Fibroblast of lung (primary cell): ENCODE results near the gene MICALL1. TPM values are rescaled to one million over a fixed set of nuclear protein-coding genes. Genes with fewer than 3 reads are reported as not detected.
A peak's percentile ranks its signal among the peaks of the same experiment; 100 is the strongest.

Source experiments
- DNase-seq, 2 donors: peaks; one replicate each; pipeline versions ENCODE4 v3.0.0 to v3.0.0-alpha.2; 2010; ENCODE audit warnings: low read depth in 2 of 2
- H2AFZ ChIP-seq: 2 replicates; pipeline ENCODE4 v1.5.1; 2012; ENCODE audit warnings: low read length, control low read depth, inconsistent platforms
- H3K27ac ChIP-seq: 2 replicates; pipeline ENCODE4 v1.5.1; 2011; ENCODE audit warnings: low read length, control low read depth; ENCODE audit not compliant: insufficient read depth
- H3K27me3 ChIP-seq: 2 replicates; pipeline ENCODE4 v1.5.1; 2011; ENCODE audit warnings: mild to moderate bottlenecking, low read length; ENCODE audit not compliant: control insufficient read depth, insufficient read depth
- H3K36me3 ChIP-seq: 2 replicates; pipeline ENCODE4 v1.5.1; 2011; ENCODE audit warnings: low read length; ENCODE audit not compliant: control insufficient read depth, insufficient read depth
- H3K4me1 ChIP-seq: 2 replicates; pipeline ENCODE4 v1.5.1; 2011; ENCODE audit warnings: low read length; ENCODE audit not compliant: control insufficient read depth, insufficient read depth; ENCODE audit errors: extremely low read depth
- H3K4me2 ChIP-seq: 2 replicates; pipeline ENCODE4 v1.5.1; 2011; ENCODE audit warnings: low read length, control low read depth; ENCODE audit not compliant: insufficient read depth; ENCODE audit errors: extremely low read depth
- H3K4me3 ChIP-seq, 4 experiments: fragments of 200-600 bp in 1 of 4; sonication (generic) in 1 of 4; replicated peaks in 1 of 4; 2 replicates each; pipeline ENCODE4 v1.5.1; 2011 to 2016; ENCODE audit warnings: low read length in 4 of 4, low read depth in 3 of 4, mild to moderate bottlenecking in 3 of 4, control low read depth in 2 of 4, inconsistent platforms in 1 of 4, mixed read lengths in 1 of 4; ENCODE audit not compliant: insufficient read depth in 1 of 4; ENCODE audit errors: control extremely low read depth in 1 of 4
- H3K79me2 ChIP-seq: 2 replicates; pipeline ENCODE4 v1.5.1; 2012; ENCODE audit warnings: mild to moderate bottlenecking, low read length, inconsistent platforms; ENCODE audit not compliant: control insufficient read depth, insufficient read depth
- H3K9ac ChIP-seq: 2 replicates; pipeline ENCODE4 v1.5.1; 2011; ENCODE audit warnings: mild to moderate bottlenecking, low read length, control low read depth; ENCODE audit not compliant: insufficient read depth
- H3K9me3 ChIP-seq: 2 replicates; pipeline ENCODE4 v1.5.1; 2012; ENCODE audit warnings: low read depth, low read length; ENCODE audit not compliant: control insufficient read depth, insufficient read depth
- H4K20me1 ChIP-seq: 2 replicates; pipeline ENCODE4 v1.5.1; 2011; ENCODE audit warnings: low read length; ENCODE audit not compliant: control insufficient read depth, insufficient read depth; ENCODE audit errors: extremely low read depth
- EZH2 ChIP-seq: IDR thresholded peaks from 2 replicates; pipeline ENCODE4 v1.5.1; 2012; ENCODE audit warnings: low read length, control low read depth, mild to moderate bottlenecking; ENCODE audit errors: missing control alignments
- polyA plus RNA-seq, 2 donors: library from polyadenylated mRNA; depleted of rRNA in 1 of 2; stranded (reverse) in 1 of 2; unstranded in 1 of 2; fragments of >200 nt; gene quantifications; 2 replicates each; pipeline ENCODE4 v1.2.1, GENCODE V29; 2011 to 2012; ENCODE audit warnings: missing spikeins in 1 of 2
- total RNA-seq: library from RNA; depleted of rRNA; stranded (reverse); fragments of >200 nt; gene quantifications from 2 replicates; pipeline ENCODE4 v1.2.1, GENCODE V29; 2014
- TF ChIP-seq, protein P1 (sequence below), 2 donors: IDR thresholded peaks in 1 of 2; conservative IDR thresholded peaks in 1 of 2; 1 replicate in 1 of 2; 2 replicates in 1 of 2; pipeline ENCODE4 v1.5.1; 2011 to 2012; ENCODE audit warnings: low read length in 2 of 2, control low read depth in 1 of 2, inconsistent platforms in 1 of 2, low read depth in 1 of 2, mild to moderate bottlenecking in 1 of 2

Gene MICALL1
- total and polyA plus RNA-seq, 2 donors (not counting 1 experiment from before 2014, with no cell fraction given): 17.2 to 19.5 TPM

DNA sequence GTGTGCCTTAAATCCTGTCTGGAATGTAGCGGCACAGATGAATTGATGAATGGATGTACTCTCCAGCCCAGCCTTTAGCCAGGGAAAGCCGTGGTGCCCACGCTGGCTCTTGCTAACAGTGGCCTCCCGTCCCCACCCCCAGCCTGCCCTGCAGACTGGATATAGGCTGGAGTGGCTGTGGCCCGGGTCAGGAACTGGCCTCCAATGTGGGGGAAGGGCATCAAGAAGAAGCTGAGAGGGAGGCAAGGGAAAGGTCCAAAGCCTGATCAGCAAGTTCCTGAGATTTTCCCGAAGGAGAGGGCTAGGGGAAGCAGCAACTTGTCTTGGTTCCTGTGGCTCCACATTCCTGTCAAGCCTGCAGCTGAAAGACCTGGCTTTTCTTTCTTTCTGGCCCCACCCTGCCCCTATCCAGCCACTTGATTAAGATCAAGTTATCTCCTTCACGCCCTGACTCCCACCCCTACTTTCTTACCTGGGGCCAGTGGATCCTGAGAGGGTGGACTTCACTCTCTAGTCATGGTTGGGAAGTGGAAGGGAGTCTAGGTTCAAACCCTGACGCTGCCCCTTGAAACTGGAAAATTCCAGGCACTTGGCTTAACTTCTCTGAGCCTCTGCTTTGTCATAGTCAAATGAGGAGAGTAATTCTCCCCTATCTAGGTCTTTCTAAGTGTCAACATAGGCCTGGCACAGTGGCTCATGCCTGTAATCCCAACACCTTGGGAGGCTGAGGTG, 11.0 kb upstream of the MICALL1 start:
- no peak overlapping the region for H2AFZ ChIP-seq
- no peak overlapping the region for H3K9ac ChIP-seq
- no peaks in the 10 kb centered on the region for H3K79me2 ChIP-seq
- no peaks in the 10 kb centered on the region for H4K20me1 ChIP-seq
- peaks cover 2% of the 10 kb centered on the region for H3K4me1 ChIP-seq
- no peaks in the 10 kb centered on the region for H3K27me3 ChIP-seq
- no peak overlapping the region for H3K4me2 ChIP-seq
- no peaks in the 10 kb centered on the region for H3K9me3 ChIP-seq
- DNase-seq: no peak
- no peak overlapping the region for H3K4me3 ChIP-seq
- no peak overlapping the region for H3K27ac ChIP-seq
- no peak for TF ChIP-seq EZH2
- TF ChIP-seq, protein P1, sequence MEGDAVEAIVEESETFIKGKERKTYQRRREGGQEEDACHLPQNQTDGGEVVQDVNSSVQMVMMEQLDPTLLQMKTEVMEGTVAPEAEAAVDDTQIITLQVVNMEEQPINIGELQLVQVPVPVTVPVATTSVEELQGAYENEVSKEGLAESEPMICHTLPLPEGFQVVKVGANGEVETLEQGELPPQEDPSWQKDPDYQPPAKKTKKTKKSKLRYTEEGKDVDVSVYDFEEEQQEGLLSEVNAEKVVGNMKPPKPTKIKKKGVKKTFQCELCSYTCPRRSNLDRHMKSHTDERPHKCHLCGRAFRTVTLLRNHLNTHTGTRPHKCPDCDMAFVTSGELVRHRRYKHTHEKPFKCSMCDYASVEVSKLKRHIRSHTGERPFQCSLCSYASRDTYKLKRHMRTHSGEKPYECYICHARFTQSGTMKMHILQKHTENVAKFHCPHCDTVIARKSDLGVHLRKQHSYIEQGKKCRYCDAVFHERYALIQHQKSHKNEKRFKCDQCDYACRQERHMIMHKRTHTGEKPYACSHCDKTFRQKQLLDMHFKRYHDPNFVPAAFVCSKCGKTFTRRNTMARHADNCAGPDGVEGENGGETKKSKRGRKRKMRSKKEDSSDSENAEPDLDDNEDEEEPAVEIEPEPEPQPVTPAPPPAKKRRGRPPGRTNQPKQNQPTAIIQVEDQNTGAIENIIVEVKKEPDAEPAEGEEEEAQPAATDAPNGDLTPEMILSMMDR (conservative IDR thresholded peaks at IDR 0.05 in 1 of 2, IDR thresholded peaks at IDR 0.05 in 1 of 2; ENCODE audit: low read depth in 1 of 2, low read length in 2 of 2): no peak
- H3K36me3 ChIP-seq: no peaks in the 10 kb centered on the region

DNA sequence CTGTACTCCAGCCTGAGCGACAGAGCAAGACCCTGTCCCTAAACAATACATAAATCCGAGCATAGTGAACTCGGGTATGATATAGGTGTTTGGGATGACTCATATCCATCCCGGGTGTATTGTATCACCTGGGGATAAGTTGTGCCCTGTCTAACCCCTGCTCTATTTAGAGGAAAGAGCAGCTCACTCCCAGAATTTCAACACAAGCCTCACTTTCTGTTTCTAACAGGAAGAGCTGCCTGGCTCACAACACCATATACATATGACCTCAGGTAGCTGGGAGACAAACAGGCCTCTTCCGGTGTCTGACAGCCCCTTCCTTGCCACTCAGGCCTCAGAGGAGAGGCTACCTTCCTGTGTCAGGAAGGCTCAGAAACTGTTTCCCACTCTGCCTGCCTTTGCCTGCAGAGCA, 9.9 kb upstream of the MICALL1 start:
- H3K27me3 ChIP-seq: no peaks in the 10 kb centered on the region
- no peaks in the 10 kb centered on the region for H3K36me3 ChIP-seq
- no peaks in the 10 kb centered on the region for H3K79me2 ChIP-seq
- peaks cover 2% of the 10 kb centered on the region for H3K4me1 ChIP-seq
- H3K4me3 ChIP-seq: no peak overlapping the region
- TF ChIP-seq, protein P1 (conservative IDR thresholded peaks at IDR 0.05 in 1 of 2, IDR thresholded peaks at IDR 0.05 in 1 of 2; ENCODE audit: low read depth in 1 of 2, low read length in 2 of 2): no peak
- TF ChIP-seq EZH2: no peak
- no peak for DNase-seq
- peak overlapping the region; percentile 1 for H3K9ac ChIP-seq
- no peak overlapping the region for H2AFZ ChIP-seq
- H3K4me2 ChIP-seq: no peak overlapping the region
- no peaks in the 10 kb centered on the region for H4K20me1 ChIP-seq
- no peaks in the 10 kb centered on the region for H3K9me3 ChIP-seq
- no peak overlapping the region for H3K27ac ChIP-seq

DNA sequence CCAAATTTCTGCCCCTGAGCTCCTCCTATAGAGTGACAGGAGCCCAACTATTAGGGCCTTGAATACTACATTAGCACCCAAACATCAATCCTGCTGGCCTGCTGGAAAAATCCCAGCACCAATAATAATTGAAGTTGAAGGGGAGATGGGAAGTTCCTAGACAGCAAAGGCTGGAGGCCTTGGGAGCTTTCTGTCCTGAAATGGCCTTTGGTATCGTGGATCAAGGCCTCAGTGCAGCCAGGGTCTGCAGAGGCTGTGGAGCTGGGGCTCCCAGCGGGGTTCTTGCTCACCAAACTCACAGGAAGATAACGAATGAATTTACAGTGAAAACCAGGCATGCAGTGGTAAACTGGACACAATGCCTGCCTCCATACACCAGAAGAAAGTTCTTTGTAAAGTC, 9.2 kb upstream of the MICALL1 start:
- no peaks in the 10 kb centered on the region for H3K9me3 ChIP-seq
- H3K79me2 ChIP-seq: no peaks in the 10 kb centered on the region
- H3K27me3 ChIP-seq: no peaks in the 10 kb centered on the region
- H3K27ac ChIP-seq: no peak overlapping the region
- no peaks in the 10 kb centered on the region for H4K20me1 ChIP-seq
- H2AFZ ChIP-seq: no peak overlapping the region
- DNase-seq: no peak
- peaks cover 2% of the 10 kb centered on the region for H3K4me1 ChIP-seq
- H3K9ac ChIP-seq: no peak overlapping the region
- no peak for TF ChIP-seq EZH2
- TF ChIP-seq, protein P1 (conservative IDR thresholded peaks at IDR 0.05 in 1 of 2, IDR thresholded peaks at IDR 0.05 in 1 of 2; ENCODE audit: low read depth in 1 of 2, low read length in 2 of 2): no peak
- no peaks in the 10 kb centered on the region for H3K36me3 ChIP-seq
- H3K4me2 ChIP-seq: no peak overlapping the region
- no peak overlapping the region for H3K4me3 ChIP-seq
